T-cell (primary cell): ENCODE data around the gene PCDHGA8. TPM values are rescaled to one million over a fixed set of nuclear protein-coding genes. Genes with fewer than 3 reads are reported as not detected.
"Not testable (repeated sequence)": the region's sequence is repeated elsewhere in the genome, so short reads cannot be mapped to it uniquely, and the experiment has no call there.

Experiments used
- ATAC-seq, 4 experiments: fragments of 200-7000 bp in 3 of 4; fragments of 150-1000 bp in 1 of 4; cut with Tn5 transposase; replicated peaks in 1 of 4; 1 replicate in 3 of 4; 2 replicates in 1 of 4; pipeline ENCODE4 v1.10.0; 2021; ENCODE audit warnings: moderate library complexity in 3 of 4, mild to moderate bottlenecking in 2 of 4, moderate number of reproducible peaks in 1 of 4
- CTCF ChIA-PET, 2 donors: fragments of 300-600 bp; sonication (Branson Sonifier 250); formaldehyde crosslinking; loops; one replicate each; lab custom pipeline; 2022; ENCODE audit warnings: antibody characterized with exemption in 2 of 2; lab: Charles Lee
- POLR2A ChIA-PET, 2 donors: fragments of 300-600 bp; sonication (Branson Sonifier 250); formaldehyde crosslinking; loops; one replicate each; lab custom pipeline; 2022; ENCODE audit warnings: antibody characterized with exemption in 2 of 2; lab: Charles Lee
- DNase-seq, 35 experiments: peaks; one replicate each; pipeline versions ENCODE4 v3.0.0 to v3.0.0-alpha.2; 2013 to 2023
- H3K27ac ChIP-seq: one replicate; pipeline ENCODE4 v1.5.1; 2013; ENCODE audit warnings: low read length
- H3K27me3 ChIP-seq, 2 experiments: replicated peaks in 1 of 2; 1 replicate in 1 of 2; 2 replicates in 1 of 2; pipeline versions ENCODE4 v1.6.1 to v1.7.0; 2013; ENCODE audit warnings: low read length in 1 of 2, mixed read lengths in 1 of 2; ENCODE audit not compliant: control insufficient read depth in 2 of 2, insufficient read depth in 2 of 2; ENCODE audit errors: extremely low read depth in 1 of 2
- H3K36me3 ChIP-seq, 2 donors: 1 replicate in 1 of 2; 2 replicates in 1 of 2; pipeline versions ENCODE4 v1.6.1 to v1.7.0; 2013; ENCODE audit warnings: low read length in 1 of 2; ENCODE audit not compliant: control insufficient read depth in 2 of 2, insufficient read depth in 1 of 2; ENCODE audit errors: extremely low read depth in 1 of 2
- H3K4me1 ChIP-seq, 2 experiments: 1 replicate in 1 of 2; 2 replicates in 1 of 2; pipeline versions ENCODE4 v1.6.1 to v1.7.0; 2013; ENCODE audit warnings: low read length in 2 of 2, mixed read lengths in 1 of 2; ENCODE audit not compliant: insufficient read depth in 2 of 2, control insufficient read depth in 1 of 2; ENCODE audit errors: extremely low read depth in 1 of 2
- H3K4me3 ChIP-seq, 2 donors: 1 replicate in 1 of 2; 2 replicates in 1 of 2; pipeline versions ENCODE4 v1.5.1 to v1.7.0; 2013; ENCODE audit warnings: mild to moderate bottlenecking in 2 of 2, low read length in 1 of 2, moderate library complexity in 1 of 2; ENCODE audit not compliant: control insufficient read depth in 1 of 2; ENCODE audit errors: extremely low read depth in 1 of 2
- H3K9me3 ChIP-seq: 2 replicates; pipeline ENCODE4 v1.7.0; 2013
- H3K27ac Mint-ChIP-seq, 2 donors: one replicate each; pipeline ENCODE4 v1.8.0; 2020 to 2021; ENCODE audit warnings: mild to moderate bottlenecking in 2 of 2, mixed read lengths in 2 of 2
- H3K27me3 Mint-ChIP-seq, 2 donors: one replicate each; pipeline ENCODE4 v1.8.0; 2021 to 2022; ENCODE audit warnings: mixed read lengths in 2 of 2
- H3K36me3 Mint-ChIP-seq: one replicate; pipeline ENCODE4 v1.8.0; 2021; ENCODE audit warnings: mixed read lengths
- H3K4me1 Mint-ChIP-seq, 3 donors: one replicate each; pipeline ENCODE4 v1.8.0; 2020 to 2022; ENCODE audit warnings: mixed read lengths in 3 of 3, mild to moderate bottlenecking in 1 of 3
- H3K4me3 Mint-ChIP-seq, 3 donors: one replicate each; pipeline ENCODE4 v1.8.0; 2020 to 2022; ENCODE audit warnings: mild to moderate bottlenecking in 3 of 3, mixed read lengths in 3 of 3, moderate library complexity in 3 of 3
- H3K9me3 Mint-ChIP-seq, 3 donors: one replicate each; pipeline ENCODE4 v1.8.0; 2020 to 2022; ENCODE audit warnings: mixed read lengths in 3 of 3
- WGBS: methylation state at CpG from one replicate; pipeline ENCODE4 v1.1.5; 2013; ENCODE audit warnings: missing lambda C conversion rate; ENCODE audit not compliant: insufficient coverage; 5-methylcytosine and 5-hydroxymethylcytosine counted together
- total RNA-seq, 35 experiments: library from RNA in 6 of 35; stranded (reverse) in 6 of 35; fragments of 120-200 nt in 1 of 35; gene quantifications; one replicate each; pipeline versions ENCODE4 v1.2.1 to v1.2.4 and lab custom pipeline; 2013 to 2026

PCDHGA8 gene
- total RNA-seq, 5 donors from 2014 or later (not counting 1 experiment from before 2014, with no cell fraction given): 0.05 to 0.13 (median 0.09) TPM; not detected in 2

- CTCF ChIA-PET: no interaction called here
- Mint-ChIP-seq H3K36me3 (peaks cover 19% of the 10 kb centered on the region), H3K4me1 (peaks cover 3 to 8% (median 7%) of the 10 kb centered on the region in 3 donors), H3K4me3 (no peak overlapping the region), H3K27me3 (peaks cover 66 to 84% of the 10 kb centered on the region in 2 donors), H3K9me3 (peaks cover 2 to 35% (median 34%) of the 10 kb centered on the region in 3 donors), H3K27ac (no peak overlapping the region)
- ATAC-seq (no peak), DNase-seq (no peak)
- WGBS: 35% methylated on average over 42 of the region's 42 CpGs
- Histone ChIP-seq H3K27ac (no peak overlapping the region), H3K9me3 (peaks cover 3% of the 10 kb centered on the region), H3K4me1 (peaks cover 0 to 10% of the 10 kb centered on the region in 2 experiments), H3K27me3 (peaks cover 35 to 66% of the 10 kb centered on the region in 2 experiments), H3K36me3 (no peaks in the 10 kb centered on the region), H3K4me3 (peak overlapping the region in 1 of 2 donors; percentile 41)
- POLR2A ChIA-PET: no interaction called here
Observed at GRCh38 chr5:141422742-141423291, 30.4 kb downstream of the PCDHGA8 start.

- peaks cover 0 to 11% of the 10 kb centered on the region in 2 experiments for H3K4me1 ChIP-seq
- H3K27me3 ChIP-seq: peaks cover 34 to 61% of the 10 kb centered on the region in 2 experiments
- Mint-ChIP-seq H3K27me3 (peaks cover 64 to 79% of the 10 kb centered on the region in 2 donors), H3K4me3 (no peak overlapping the region), H3K36me3 (peaks cover 7% of the 10 kb centered on the region), H3K4me1 (peaks cover 6 to 17% (median 10%) of the 10 kb centered on the region in 3 donors), H3K27ac (no peak overlapping the region), H3K9me3 (peaks cover 13 to 29% (median 29%) of the 10 kb centered on the region in 3 donors)
- WGBS: 61% methylated on average over 53 of the region's 53 CpGs
- no peaks in the 10 kb centered on the region for H3K36me3 ChIP-seq
- no peak for DNase-seq
- H3K9me3 ChIP-seq: peaks cover 7% of the 10 kb centered on the region
- no peak overlapping the region for H3K4me3 ChIP-seq
- ATAC-seq: no peak
- POLR2A ChIA-PET: interaction anchor here in 1 of 2 donors (0.6 kb wide), 1 partner anchor 206 kb away, joined by 3 read pairs; no protein-coding TSS in a partner anchor
- H3K27ac ChIP-seq: no peak overlapping the region
- CTCF ChIA-PET: interaction anchor here in 1 of 2 donors (1.2 kb wide), 1 partner anchor 10 kb away, joined by 4 read pairs; the partner anchor contains the start of gene PCDHGB7
Observed at GRCh38 chr5:141427783-141428426, 35.5 kb downstream of the PCDHGA8 start.

- Mint-ChIP-seq H3K27ac (peak within 1 kb of the TSS in 1 of 2 donors; percentile 15), H3K36me3 (peaks cover 7% of the 10 kb centered on the region)
Observed at GRCh38 chr5:141430332-141431113, 38.1 kb downstream of the PCDHGA8 start, which contains the start of gene PCDHGA12. PCDHGA12 (plus strand) TSS chr5:141430507; CDS start chr5:141430760, 253 bp downstream.

GRCh38 chr5:141431286-141431685 is 38.9 kb downstream of the PCDHGA8 start:
- Histone ChIP-seq H3K36me3 (no peaks in the 10 kb centered on the region), H3K27ac (no peak overlapping the region), H3K4me3 (peak overlapping the region in 1 of 2 donors; percentile 33), H3K27me3 (peaks cover 35 to 58% of the 10 kb centered on the region in 2 experiments), H3K4me1 (peaks cover 0 to 11% of the 10 kb centered on the region in 2 experiments), H3K9me3 (peaks cover 4% of the 10 kb centered on the region)
- WGBS: 30% methylated on average over 36 of the region's 37 CpGs
- POLR2A ChIA-PET: no interaction called here
- peaks cover 13 to 31% (median 29%) of the 10 kb centered on the region in 3 donors for H3K9me3 Mint-ChIP-seq
- CTCF ChIA-PET: interaction anchor here in 1 of 2 donors (1.3 to 2.1 kb wide), 5 partner anchors 18 to 133 kb away, joined by 3 to 12 read pairs (median 6); partner anchors contain the start of gene PCDHGA10
- H3K27me3 Mint-ChIP-seq: peaks cover 55 to 72% of the 10 kb centered on the region in 2 donors
- H3K4me3 Mint-ChIP-seq: peak overlapping the region; percentile 49 to 68 (median 53)
- peaks cover 6 to 17% (median 10%) of the 10 kb centered on the region in 3 donors for H3K4me1 Mint-ChIP-seq
- DNase-seq (no peak), ATAC-seq (no peak)
- H3K27ac Mint-ChIP-seq: no peak overlapping the region
- peaks cover 7% of the 10 kb centered on the region for H3K36me3 Mint-ChIP-seq

More at GRCh38 chr5:141430332-141431113, 38.1 kb downstream of the PCDHGA8 start, which contains the start of gene PCDHGA12:
- peaks cover 13 to 31% (median 29%) of the 10 kb centered on the region in 3 donors for H3K9me3 Mint-ChIP-seq
- POLR2A ChIA-PET: interaction anchor here in 1 of 2 donors (0.7 kb wide), 1 partner anchor 11 kb away, joined by 3 read pairs; no protein-coding TSS in a partner anchor
- DNase-seq (no peak), ATAC-seq (peak in 1 of 4 experiments; percentile 24)
- peak within 1 kb of the TSS; percentile 49 to 68 (median 68) for H3K4me3 Mint-ChIP-seq
- H3K27me3 ChIP-seq: peaks cover 34 to 64% of the 10 kb centered on the region in 2 experiments
- H3K27me3 Mint-ChIP-seq: peaks cover 57 to 77% of the 10 kb centered on the region in 2 donors
- H3K4me1 Mint-ChIP-seq: peaks cover 6 to 17% (median 10%) of the 10 kb centered on the region in 3 donors
- WGBS: 18% methylated on average over 25 of the region's 33 CpGs
- peak within 1 kb of the TSS in 1 of 2 donors; percentile 33 for H3K4me3 ChIP-seq
- CTCF ChIA-PET: interaction anchor here (0.5 to 2.1 kb wide), 17 partner anchors 12 to 133 kb away, joined by 3 to 12 read pairs (median 4); partner anchors contain the start of gene PCDHGA10 (in 1 of the 2)
- peaks cover 4% of the 10 kb centered on the region for H3K9me3 ChIP-seq
- H3K27ac ChIP-seq: no peak within 1 kb of the TSS
- H3K4me1 ChIP-seq: peaks cover 0 to 11% of the 10 kb centered on the region in 2 experiments
- no peaks in the 10 kb centered on the region for H3K36me3 ChIP-seq

GRCh38 chr5:141432308-141432707 is 39.9 kb downstream of the PCDHGA8 start:
- CTCF ChIA-PET, DNase-seq, H3K27ac ChIP-seq, ATAC-seq, H3K27ac Mint-ChIP-seq, H3K36me3 ChIP-seq, H3K9me3 ChIP-seq, H3K36me3 Mint-ChIP-seq: not testable (repeated sequence)
- Mint-ChIP-seq H3K27me3 (peaks cover 54 to 63% of the 10 kb centered on the region in 2 donors), H3K4me1 (peaks cover 6 to 17% (median 10%) of the 10 kb centered on the region in 3 donors), H3K4me3 (peak overlapping the region in 1 of 3 donors; percentile 29), H3K9me3 (peaks cover 13 to 27% (median 23%) of the 10 kb centered on the region in 3 donors)
- Histone ChIP-seq H3K27me3 (peaks cover 32 to 50% of the 10 kb centered on the region in 2 experiments), H3K4me3 (peak overlapping the region in 1 of 2 donors; percentile 33), H3K4me1 (peaks cover 0 to 11% of the 10 kb centered on the region in 2 experiments)
- 44% methylated on average over 20 of the region's 38 CpGs for WGBS
- POLR2A ChIA-PET: interaction anchor here in 1 of 2 donors (0.7 kb wide), 1 partner anchor 117 kb away, joined by 3 read pairs; no protein-coding TSS in a partner anchor
